Body of pancreas (tissue), 4 donors: ENCODE measurements around the gene GGCT. TPM values are rescaled to one million over a fixed set of nuclear protein-coding genes. Genes with fewer than 3 reads are reported as not detected.
"Not testable (repeated sequence)": the region's sequence is repeated elsewhere in the genome, so short reads cannot be mapped to it uniquely, and the experiment has no call there.

ENCODE experiments used
- ATAC-seq: fragments of 150-250 bp; one replicate; pipeline ENCODE4 v1.9.1; 2016
- DNase-seq, 4 donors: peaks; one replicate each; pipeline ENCODE4 v3.0.0-alpha.2; 2019
- H3K27ac ChIP-seq, 4 donors: fragments of 200-600 bp; sonication (generic); 1 replicate in 3 of 4; 2 replicates in 1 of 4; pipeline versions ENCODE4 v1.5.1 to v1.6.1; 2016 to 2019; ENCODE audit warnings: mild to moderate bottlenecking in 1 of 4, mixed read lengths in 1 of 4, moderate library complexity in 1 of 4
- H3K27me3 ChIP-seq, 2 donors: fragments of 200-600 bp; sonication (generic); one replicate each; pipeline ENCODE4 v1.6.0; 2016; ENCODE audit warnings: mild to moderate bottlenecking in 1 of 2
- H3K36me3 ChIP-seq, 2 donors: fragments of 200-600 bp; sonication (generic); replicated peaks in 1 of 2; 2 replicates each; pipeline ENCODE4 v1.5.1; 2016; ENCODE audit warnings: low read depth in 2 of 2; ENCODE audit not compliant: insufficient read depth in 1 of 2
- H3K4me1 ChIP-seq: fragments of 200-600 bp; sonication (generic); one replicate; pipeline ENCODE4 v1.6.0; 2016
- H3K4me3 ChIP-seq, 2 donors: fragments of 200-600 bp; sonication (generic); 1 replicate in 1 of 2; 2 replicates in 1 of 2; pipeline ENCODE4 v1.5.1; 2016 to 2019
- H3K9me3 ChIP-seq, 3 donors: fragments of 200-600 bp; sonication (generic); 1 replicate in 2 of 3; 2 replicates in 1 of 3; pipeline ENCODE4 v1.5.1; 2016
- CTCF ChIP-seq, 7 experiments: fragments of 450-650 bp in 4 of 7; fragments of 200-600 bp in 3 of 7; sonication (generic) in 3 of 7; IDR thresholded peaks; one replicate each; pipeline ENCODE4 v1.5.1; 2016 to 2019; ENCODE audit warnings: antibody characterized with exemption in 7 of 7
- POLR2A ChIP-seq, 3 donors: fragments of 450-650 bp; IDR thresholded peaks; one replicate each; pipeline ENCODE4 v1.6.1; 2016; ENCODE audit warnings: antibody characterized with exemption in 3 of 3, mild to moderate bottlenecking in 2 of 3
- WGBS, 2 donors: methylation state at CpG; one replicate each; pipeline ENCODE4 v1.1.5; 2017; 5-methylcytosine and 5-hydroxymethylcytosine counted together
- intact Hi-C: fragments of 100-400 bp; cut with DNase I; formaldehyde crosslinking; loops from one replicate; pipeline ENCODE4 v1.15.1; 2023
- total RNA-seq, 2 donors: library from RNA; depleted of rRNA; stranded (reverse); fragments of >200 nt; gene quantifications; one replicate each; pipeline ENCODE4 v1.1.0, GENCODE V29; 2016

Gene GGCT
- total RNA-seq, 2 donors from 2014 or later = 13.5 to 42.2 TPM

DNA sequence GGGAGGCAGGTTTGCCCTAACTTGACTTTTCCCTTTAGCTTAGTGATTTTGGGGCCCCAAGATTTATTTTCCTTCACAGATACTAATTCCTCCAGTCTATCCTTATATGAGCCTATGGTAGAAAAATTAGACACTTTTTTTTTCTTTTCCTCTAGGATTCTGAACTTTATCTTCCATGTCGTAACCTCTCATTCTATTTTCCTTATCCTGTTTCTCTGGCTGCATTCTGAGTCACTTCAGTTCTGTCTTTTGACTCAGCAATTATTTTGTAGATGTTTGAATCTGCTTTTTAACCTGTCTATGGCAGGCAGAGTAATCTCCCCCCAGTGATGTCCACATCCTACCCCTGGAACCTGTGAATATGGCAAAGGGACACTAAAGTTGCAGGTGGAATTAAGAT is 19.0 kb downstream of the GGCT start:
- no peak for ATAC-seq
- Histone ChIP-seq H3K27ac (no peak overlapping the region), H3K4me1 (no peaks in the 10 kb centered on the region), H3K27me3 (no peaks in the 10 kb centered on the region), H3K4me3 (no peak overlapping the region), H3K36me3 (no peaks in the 10 kb centered on the region), H3K9me3 (no peaks in the 10 kb centered on the region)
- DNase-seq = no peak
- 82 to 83% methylated on average over 1 of the region's 1 CpG for WGBS, 2 donors
- no peak for TF ChIP-seq CTCF (IDR thresholded peaks at IDR 0.05)
- TF ChIP-seq POLR2A (IDR thresholded peaks at IDR 0.05) = no peak
- intact Hi-C loops = no loop called here

- WGBS, 2 donors = 86 to 93% methylated on average over 8 to 9 of the region's 9 CpGs
Observed at GRCh38 chr7:30481416-30481815, 23.2 kb downstream of the GGCT start.

DNA sequence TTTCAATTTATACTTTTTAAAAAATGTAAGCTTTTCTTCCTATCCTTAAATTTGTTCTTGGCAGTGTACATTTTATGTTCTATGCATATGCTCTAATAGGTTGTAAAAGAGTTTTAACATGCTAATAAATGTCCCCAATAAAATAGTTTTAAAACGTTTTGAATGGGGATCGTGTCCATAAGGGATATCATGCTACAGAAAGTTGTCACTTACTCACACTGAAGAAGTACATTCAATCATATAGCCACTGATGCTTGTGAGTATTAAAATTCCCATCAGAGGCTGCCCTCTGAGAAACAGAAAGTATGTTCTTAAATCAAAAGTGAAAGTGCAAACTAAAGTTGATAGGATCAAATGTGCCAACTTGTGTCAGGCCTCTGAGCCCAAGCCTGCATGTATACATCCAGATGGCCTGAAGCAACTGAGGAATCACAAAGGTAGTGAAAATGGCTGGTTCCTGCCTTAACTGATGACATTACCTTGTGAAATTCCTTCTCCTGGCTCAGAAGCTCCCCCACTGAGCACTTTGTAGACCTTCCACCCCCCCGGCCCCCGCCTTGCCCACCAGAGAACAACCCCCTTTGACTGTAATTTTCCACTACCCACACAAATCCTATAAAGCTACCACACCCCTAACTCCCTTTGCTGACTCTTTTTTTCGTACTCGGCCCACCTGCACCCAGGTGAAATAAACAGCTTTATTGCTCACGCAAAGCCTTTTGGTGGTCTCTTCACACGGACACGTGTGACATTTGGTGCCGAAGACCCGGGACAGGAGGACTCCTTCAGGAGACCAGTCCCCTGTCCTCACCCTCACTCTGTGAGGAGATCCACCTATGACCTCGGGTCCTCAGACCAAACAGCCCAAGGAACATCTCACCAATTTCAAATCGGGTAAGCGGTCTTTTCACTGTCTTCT is 25.2 kb downstream of the GGCT start:
- peak; percentile 24 for ATAC-seq
- 88% methylated on average over 14 of the region's 14 CpGs for WGBS, 2 donors
- DNase-seq = peak in 1 of 4 donors; percentile 31
- no peaks in the 10 kb centered on the region for H3K9me3 ChIP-seq
- H3K27ac ChIP-seq = peak overlapping the region; percentile 55 to 88 (median 82)
- H3K27me3 ChIP-seq = no peaks in the 10 kb centered on the region
- peaks cover 37% of the 10 kb centered on the region for H3K4me1 ChIP-seq
- H3K4me3 ChIP-seq = peak overlapping the region in 1 of 2 donors; percentile 57
- no peak for TF ChIP-seq POLR2A (IDR thresholded peaks at IDR 0.05)
- no peak for TF ChIP-seq CTCF (IDR thresholded peaks at IDR 0.05)
- intact Hi-C loops = no loop called here
- no peaks in the 10 kb centered on the region for H3K36me3 ChIP-seq

More at GRCh38 chr7:30481416-30481815, 23.2 kb downstream of the GGCT start:
- H3K27me3 ChIP-seq, DNase-seq, H3K4me3 ChIP-seq, H3K36me3 ChIP-seq, ATAC-seq, H3K9me3 ChIP-seq, intact Hi-C loops, H3K27ac ChIP-seq: not testable (repeated sequence)
- peaks cover 26% of the 10 kb centered on the region for H3K4me1 ChIP-seq

- TF ChIP-seq CTCF (IDR thresholded peaks at IDR 0.05) = peak in 4 of 7 experiments; percentile 9 to 30 (median 18)
- peak; percentile 44 to 70 (median 67) for TF ChIP-seq POLR2A (IDR thresholded peaks at IDR 0.05)
- intact Hi-C loops = no loop called here
- ATAC-seq = peak; percentile 92
- Histone ChIP-seq H3K9me3 (no peaks in the 10 kb centered on the region), H3K27ac (peak within 1 kb of the TSS; percentile 55 to 88 (median 82)), H3K36me3 (no peaks in the 10 kb centered on the region), H3K4me3 (peak within 1 kb of the TSS; percentile 57 to 67), H3K27me3 (no peaks in the 10 kb centered on the region), H3K4me1 (peaks cover 37% of the 10 kb centered on the region)
- peak; percentile 67 to 79 (median 71) for DNase-seq
- 1% methylated on average over 14 to 77 of the region's 77 CpGs for WGBS, 2 donors
Observed at GRCh38 chr7:30478349-30479201, 26.1 kb downstream of the GGCT start, which contains the start of gene NOD1. Gene NOD1, minus strand, starts transcription at chr7:30478784. Its CDS starts 21,863 bp downstream, at chr7:30456921.
